ENCODE measurements around the gene COX6A1.

GRCh38 chr12:120416490-120417216 lies 21.3 kb upstream of the COX6A1 start:
- TF ChIP-seq CTCF (IDR thresholded peaks at IDR 0.05) (no peak), POLR2A (IDR thresholded peaks at IDR 0.05) (no peak)

Data from Peyer's patch (tissue), 4 donors.